GM18507 (cell line): ENCODE results near the gene HOTAIR.

ENCODE experiments used
- DNase-seq: peaks from one replicate; pipeline ENCODE4 v3.0.0; 2011; ENCODE audit warnings: low read depth; ENCODE audit not compliant: insufficient read length; ENCODE audit errors: extremely low spot score
- FAIRE-seq: peaks from 2 replicates; lab custom pipeline; 2011; peaks lifted over from hg19 to GRCh38; lab: Jason Lieb, UNC

Gene HOTAIR

GRCh38 chr12:53990311-53991076, 15.7 kb upstream of the HOTAIR start:
- no peak for DNase-seq
- no peak for FAIRE-seq

- FAIRE-seq, result peak; percentile 85
- DNase-seq, result peak; percentile 29
Measured at GRCh38 chr12:53989227-53990113, 14.7 kb upstream of the HOTAIR start.

- FAIRE-seq (no peak), DNase-seq (no peak)
Measured at GRCh38 chr12:53988541-53989226, 13.9 kb upstream of the HOTAIR start.

- DNase-seq (no peak), FAIRE-seq (no peak)
Measured at GRCh38 chr12:53987787-53988230, 13.1 kb upstream of the HOTAIR start.

GRCh38 chr12:53986686-53987483, 12.1 kb upstream of the HOTAIR start:
- DNase-seq (no peak), FAIRE-seq (no peak)

- FAIRE-seq (no peak), DNase-seq (no peak)
Measured at GRCh38 chr12:53985994-53986685, 11.4 kb upstream of the HOTAIR start.

GRCh38 chr12:53985692-53985993, 10.9 kb upstream of the HOTAIR start:
- FAIRE-seq (no peak), DNase-seq (no peak)

- DNase-seq, result peak; percentile 61
- peak; percentile 75 for FAIRE-seq
Measured at GRCh38 chr12:53984901-53985691, 10.3 kb upstream of the HOTAIR start, which contains the start of gene HOXC10. TSS of gene HOXC10 (plus strand) at chr12:53985146. CDS start at chr12:53985260, 114 bp downstream.

- no peak for DNase-seq
- FAIRE-seq, result no peak
Measured at GRCh38 chr12:53983950-53984572, 9.3 kb upstream of the HOTAIR start.

- FAIRE-seq (no peak), DNase-seq (no peak)
Measured at GRCh38 chr12:53983568-53983949, 8.8 kb upstream of the HOTAIR start.

- DNase-seq, result no peak
- no peak for FAIRE-seq
Measured at GRCh38 chr12:53982648-53983567, 8.2 kb upstream of the HOTAIR start.

- DNase-seq (no peak), FAIRE-seq (no peak)
Measured at GRCh38 chr12:53981634-53982565, 7.1 kb upstream of the HOTAIR start.

- no peak for DNase-seq
- FAIRE-seq, result no peak
Measured at GRCh38 chr12:53980802-53981496, 6.2 kb upstream of the HOTAIR start.

GRCh38 chr12:53980104-53980801, 5.5 kb upstream of the HOTAIR start:
- DNase-seq, result no peak
- FAIRE-seq, result no peak
